ENCODE data around the gene KIAA1549. TPM values are rescaled to one million over a fixed set of nuclear protein-coding genes. Genes with fewer than 3 reads are reported as not detected.
"Not testable (repeated sequence)": the region's sequence is repeated elsewhere in the genome, so short reads cannot be mapped to it uniquely, and the experiment has no call there.

The KIAA1549 gene
- total RNA-seq, 1 experiment from 2014 or later = 19.9 TPM

DNA sequence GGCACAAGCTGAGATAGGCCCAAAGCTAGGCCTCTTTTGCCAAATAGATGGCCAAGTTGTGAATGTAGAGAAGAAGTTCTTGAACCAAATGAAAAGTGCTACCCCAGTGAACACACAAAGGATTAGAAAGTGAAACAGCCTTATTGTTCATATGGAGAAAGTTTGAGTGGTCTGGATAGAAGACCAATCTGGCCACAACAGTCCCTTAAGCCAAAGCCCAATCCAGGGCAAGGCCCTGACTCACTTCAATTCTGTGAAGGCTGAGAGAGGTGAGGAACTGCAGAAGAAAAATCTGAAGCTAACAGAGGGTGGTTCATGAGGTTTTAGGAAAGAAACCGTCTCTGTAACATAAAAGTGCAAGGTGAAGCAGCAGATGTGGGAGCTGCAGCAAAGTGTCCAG is 164.5 kb downstream of the KIAA1549 start:
- Histone ChIP-seq H3K4me3 (ENCODE audit: low read depth, low read length) (no peak overlapping the region), H3K9me3 (no peaks in the 10 kb centered on the region), H3K36me3 (ENCODE audit: control insufficient read depth, insufficient read depth, low read length) (no peaks in the 10 kb centered on the region), H3K27me3 (replicated peaks; ENCODE audit: control insufficient read depth, insufficient read depth, low read length) (no peaks in the 10 kb centered on the region), H3K4me1 (no peaks in the 10 kb centered on the region)
- TF ChIP-seq, protein P1, sequence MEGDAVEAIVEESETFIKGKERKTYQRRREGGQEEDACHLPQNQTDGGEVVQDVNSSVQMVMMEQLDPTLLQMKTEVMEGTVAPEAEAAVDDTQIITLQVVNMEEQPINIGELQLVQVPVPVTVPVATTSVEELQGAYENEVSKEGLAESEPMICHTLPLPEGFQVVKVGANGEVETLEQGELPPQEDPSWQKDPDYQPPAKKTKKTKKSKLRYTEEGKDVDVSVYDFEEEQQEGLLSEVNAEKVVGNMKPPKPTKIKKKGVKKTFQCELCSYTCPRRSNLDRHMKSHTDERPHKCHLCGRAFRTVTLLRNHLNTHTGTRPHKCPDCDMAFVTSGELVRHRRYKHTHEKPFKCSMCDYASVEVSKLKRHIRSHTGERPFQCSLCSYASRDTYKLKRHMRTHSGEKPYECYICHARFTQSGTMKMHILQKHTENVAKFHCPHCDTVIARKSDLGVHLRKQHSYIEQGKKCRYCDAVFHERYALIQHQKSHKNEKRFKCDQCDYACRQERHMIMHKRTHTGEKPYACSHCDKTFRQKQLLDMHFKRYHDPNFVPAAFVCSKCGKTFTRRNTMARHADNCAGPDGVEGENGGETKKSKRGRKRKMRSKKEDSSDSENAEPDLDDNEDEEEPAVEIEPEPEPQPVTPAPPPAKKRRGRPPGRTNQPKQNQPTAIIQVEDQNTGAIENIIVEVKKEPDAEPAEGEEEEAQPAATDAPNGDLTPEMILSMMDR (IDR thresholded peaks at IDR 0.05; ENCODE audit: insufficient read depth in 1 of 2, low read depth in 1 of 2, low read length in 1 of 2, severe bottlenecking in 1 of 2, unreplicated experiment in 1 of 2) = no peak
- ChIA-PET CTCF (no interaction called here), POLR2A (no interaction called here)
- no TSS peak for BruUV-seq (replicated peaks)
- Mint-ChIP-seq H3K27me3 (ENCODE audit: insufficient read depth, unreplicated experiment) (no peaks in the 10 kb centered on the region), H3K9me3 (ENCODE audit: unreplicated experiment) (no peaks in the 10 kb centered on the region), H3K4me3 (ENCODE audit: unreplicated experiment) (no peak overlapping the region), H3K27ac (ENCODE audit: unreplicated experiment) (no peak overlapping the region), H3K4me1 (ENCODE audit: low read depth, unreplicated experiment) (no peaks in the 10 kb centered on the region), H3K36me3 (ENCODE audit: insufficient read depth, unreplicated experiment) (no peaks in the 10 kb centered on the region)
- intact Hi-C loops (cut with micrococcal nuclease; ENCODE audit: unreplicated experiment) = no loop called here
- DNase-seq = no peak

DNA sequence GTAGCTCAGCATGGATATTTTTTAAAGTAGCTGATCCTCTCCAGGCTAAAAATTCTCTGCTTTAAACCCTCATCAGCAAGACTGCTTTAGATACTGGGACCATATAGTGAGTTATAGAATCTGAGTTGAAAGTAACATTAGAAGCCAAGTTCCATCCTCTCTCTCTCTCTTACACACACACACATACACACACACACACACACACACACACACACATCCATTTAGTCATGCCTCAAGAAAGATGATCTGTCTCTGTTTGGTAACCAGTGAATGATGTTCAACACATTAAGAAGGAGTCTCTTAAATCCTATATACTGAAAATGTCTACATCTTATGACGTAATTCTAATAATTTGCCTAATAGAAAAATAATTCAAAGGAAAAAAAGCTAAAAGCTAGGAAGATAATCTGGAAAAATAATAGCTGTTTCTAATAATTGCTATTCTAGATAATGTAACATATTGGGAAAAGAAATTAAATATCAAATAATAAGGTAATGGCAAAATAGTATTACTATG is 166.3 kb downstream of the KIAA1549 start:
- BruUV-seq (replicated peaks) = no TSS peak
- CTCF ChIA-PET = no interaction called here

DNA sequence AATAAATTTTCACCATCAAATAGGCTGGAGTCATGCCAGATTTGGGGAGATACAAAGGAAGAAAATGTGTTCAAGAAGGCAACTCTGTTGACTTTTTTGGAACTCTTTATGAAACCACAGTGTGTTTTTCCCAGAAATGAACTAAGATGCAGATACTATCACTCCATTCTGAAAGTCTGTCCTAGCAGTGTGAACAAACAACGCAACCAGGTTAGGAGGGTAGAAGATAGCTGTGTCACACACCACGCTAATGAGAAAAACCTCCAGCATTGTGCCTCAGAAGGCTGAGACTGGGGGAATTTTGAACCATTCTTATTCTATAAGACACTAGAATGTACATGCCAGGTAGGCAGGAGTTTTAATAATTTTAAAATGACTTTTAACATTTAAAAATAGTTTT is 167.2 kb downstream of the KIAA1549 start:
- no peaks in the 10 kb centered on the region for H3K36me3 ChIP-seq (ENCODE audit: control insufficient read depth, insufficient read depth, low read length)
- Mint-ChIP-seq H3K4me1 (ENCODE audit: low read depth, unreplicated experiment) (no peaks in the 10 kb centered on the region), H3K27ac (ENCODE audit: unreplicated experiment) (no peak overlapping the region), H3K4me3 (ENCODE audit: unreplicated experiment) (no peak overlapping the region), H3K9me3 (ENCODE audit: unreplicated experiment) (no peaks in the 10 kb centered on the region), H3K36me3 (ENCODE audit: insufficient read depth, unreplicated experiment) (no peaks in the 10 kb centered on the region), H3K27me3 (ENCODE audit: insufficient read depth, unreplicated experiment) (no peaks in the 10 kb centered on the region)
- H3K9me3 ChIP-seq = no peaks in the 10 kb centered on the region
- TF ChIP-seq, protein P1 (IDR thresholded peaks at IDR 0.05; ENCODE audit: insufficient read depth in 1 of 2, low read depth in 1 of 2, low read length in 1 of 2, severe bottlenecking in 1 of 2, unreplicated experiment in 1 of 2) = no peak
- intact Hi-C loops (cut with micrococcal nuclease; ENCODE audit: unreplicated experiment) = no loop called here
- no peak for DNase-seq
- H3K4me1 ChIP-seq = no peaks in the 10 kb centered on the region
- CTCF ChIA-PET = no interaction called here
- POLR2A ChIA-PET = interaction anchor here (0.8 kb wide), 1 partner anchor 93 kb away, joined by 4 read pairs; no protein-coding TSS in a partner anchor
- BruUV-seq (replicated peaks) = no TSS peak
- no peaks in the 10 kb centered on the region for H3K27me3 ChIP-seq (replicated peaks; ENCODE audit: control insufficient read depth, insufficient read depth, low read length)
- H3K4me3 ChIP-seq (ENCODE audit: low read depth, low read length) = no peak overlapping the region

More for the DNA sequence above, 166.3 kb downstream of the KIAA1549 start:
- POLR2A ChIA-PET = interaction anchor here (0.8 kb wide), 1 partner anchor 92 kb away, joined by 4 read pairs; no protein-coding TSS in a partner anchor
- H3K36me3 Mint-ChIP-seq (ENCODE audit: insufficient read depth, unreplicated experiment) = no peaks in the 10 kb centered on the region
- TF ChIP-seq, protein P1 (IDR thresholded peaks at IDR 0.05; ENCODE audit: insufficient read depth in 1 of 2, low read depth in 1 of 2, low read length in 1 of 2, severe bottlenecking in 1 of 2, unreplicated experiment in 1 of 2) = no peak
- no peak overlapping the region for H3K4me3 ChIP-seq (ENCODE audit: low read depth, low read length)
- no peak overlapping the region for H3K4me3 Mint-ChIP-seq (ENCODE audit: unreplicated experiment)
- H3K27me3 ChIP-seq (replicated peaks; ENCODE audit: control insufficient read depth, insufficient read depth, low read length) = no peaks in the 10 kb centered on the region
- intact Hi-C loops (cut with micrococcal nuclease; ENCODE audit: unreplicated experiment) = no loop called here
- no peak overlapping the region for H3K27ac Mint-ChIP-seq (ENCODE audit: unreplicated experiment)
- no peaks in the 10 kb centered on the region for H3K27me3 Mint-ChIP-seq (ENCODE audit: insufficient read depth, unreplicated experiment)
- H3K9me3 ChIP-seq = no peaks in the 10 kb centered on the region
- no peaks in the 10 kb centered on the region for H3K4me1 ChIP-seq
- H3K36me3 ChIP-seq (ENCODE audit: control insufficient read depth, insufficient read depth, low read length) = no peaks in the 10 kb centered on the region
- DNase-seq = no peak
- no peaks in the 10 kb centered on the region for H3K4me1 Mint-ChIP-seq (ENCODE audit: low read depth, unreplicated experiment)
- no peaks in the 10 kb centered on the region for H3K9me3 Mint-ChIP-seq (ENCODE audit: unreplicated experiment)

DNA sequence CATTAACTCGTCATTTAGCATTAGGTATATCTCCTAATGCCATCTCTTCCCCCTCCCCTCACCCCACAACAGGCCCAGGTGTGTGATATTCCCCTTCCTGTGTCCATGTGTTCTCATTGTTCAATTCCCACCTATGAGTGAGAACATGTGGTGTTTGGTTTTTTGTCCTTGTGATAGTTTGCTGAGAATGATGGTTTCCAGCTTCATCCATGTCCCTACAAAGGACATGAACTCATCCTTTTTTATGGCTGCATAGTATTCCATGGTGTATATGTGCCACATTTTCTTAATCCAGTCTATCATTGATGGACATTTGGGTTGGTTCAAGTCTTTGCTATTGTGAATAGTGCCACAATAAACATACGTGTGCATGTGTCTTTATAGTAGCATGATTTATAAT is 169.9 kb downstream of the KIAA1549 start:
- H3K4me1 Mint-ChIP-seq (ENCODE audit: low read depth, unreplicated experiment); H3K36me3 Mint-ChIP-seq (ENCODE audit: insufficient read depth, unreplicated experiment); CTCF ChIA-PET; H3K9me3 ChIP-seq; POLR2A ChIA-PET; H3K9me3 Mint-ChIP-seq (ENCODE audit: unreplicated experiment); H3K27me3 Mint-ChIP-seq (ENCODE audit: insufficient read depth, unreplicated experiment); H3K4me3 ChIP-seq (ENCODE audit: low read depth, low read length); H3K36me3 ChIP-seq (ENCODE audit: control insufficient read depth, insufficient read depth, low read length); DNase-seq; H3K4me1 ChIP-seq; BruUV-seq (replicated peaks); H3K4me3 Mint-ChIP-seq (ENCODE audit: unreplicated experiment); intact Hi-C loops (cut with micrococcal nuclease; ENCODE audit: unreplicated experiment); H3K27ac Mint-ChIP-seq (ENCODE audit: unreplicated experiment); H3K27me3 ChIP-seq (replicated peaks; ENCODE audit: control insufficient read depth, insufficient read depth, low read length): not testable (repeated sequence)

Measured in Caco-2 (cell line).